ENCODE data around the gene NOP58.

DNA sequence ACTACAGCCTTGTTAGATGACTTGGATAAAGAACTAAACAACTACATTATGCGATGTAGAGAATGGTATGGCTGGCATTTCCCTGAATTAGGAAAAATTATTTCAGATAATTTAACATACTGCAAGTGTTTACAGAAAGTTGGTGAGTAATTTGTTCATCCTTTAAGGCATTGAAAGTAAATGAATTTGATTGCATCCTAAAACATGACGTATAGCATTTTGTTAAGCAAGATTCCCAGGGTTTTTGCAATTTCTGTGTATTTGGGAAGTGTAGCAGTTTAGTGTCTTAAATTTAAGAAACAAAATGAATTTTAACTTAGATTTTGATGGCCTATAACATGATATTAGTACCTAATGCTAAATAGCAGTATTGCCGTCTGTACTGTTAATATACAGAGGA lies 24.8 kb downstream of the NOP58 start:
- TF ChIP-seq ZNF565 (CRISPR knock-in tag; conservative IDR thresholded peaks at IDR 0.05; ENCODE audit: low read depth) (no peak), OSR1 (CRISPR knock-in tag; IDR thresholded peaks at IDR 0.05) (no peak), PPARA (CRISPR knock-in tag; IDR thresholded peaks at IDR 0.05; ENCODE audit: borderline replicate concordance) (no peak), POU6F1 (CRISPR knock-in tag; IDR thresholded peaks at IDR 0.05; ENCODE audit: borderline replicate concordance, low read depth) (no peak), CSDC2 (CRISPR knock-in tag; IDR thresholded peaks at IDR 0.05) (no peak), ESRRG (CRISPR knock-in tag; IDR thresholded peaks at IDR 0.05) (no peak), ZFP30 (CRISPR knock-in tag; IDR thresholded peaks at IDR 0.05) (no peak), TSHZ2 (CRISPR knock-in tag; IDR thresholded peaks at IDR 0.05) (no peak), RARB (CRISPR knock-in tag; IDR thresholded peaks at IDR 0.05) (no peak)
- TF ChIP-seq, protein P1, sequence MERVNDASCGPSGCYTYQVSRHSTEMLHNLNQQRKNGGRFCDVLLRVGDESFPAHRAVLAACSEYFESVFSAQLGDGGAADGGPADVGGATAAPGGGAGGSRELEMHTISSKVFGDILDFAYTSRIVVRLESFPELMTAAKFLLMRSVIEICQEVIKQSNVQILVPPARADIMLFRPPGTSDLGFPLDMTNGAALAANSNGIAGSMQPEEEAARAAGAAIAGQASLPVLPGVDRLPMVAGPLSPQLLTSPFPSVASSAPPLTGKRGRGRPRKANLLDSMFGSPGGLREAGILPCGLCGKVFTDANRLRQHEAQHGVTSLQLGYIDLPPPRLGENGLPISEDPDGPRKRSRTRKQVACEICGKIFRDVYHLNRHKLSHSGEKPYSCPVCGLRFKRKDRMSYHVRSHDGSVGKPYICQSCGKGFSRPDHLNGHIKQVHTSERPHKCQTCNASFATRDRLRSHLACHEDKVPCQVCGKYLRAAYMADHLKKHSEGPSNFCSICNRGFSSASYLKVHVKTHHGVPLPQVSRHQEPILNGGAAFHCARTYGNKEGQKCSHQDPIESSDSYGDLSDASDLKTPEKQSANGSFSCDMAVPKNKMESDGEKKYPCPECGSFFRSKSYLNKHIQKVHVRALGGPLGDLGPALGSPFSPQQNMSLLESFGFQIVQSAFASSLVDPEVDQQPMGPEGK (CRISPR knock-in tag; IDR thresholded peaks at IDR 0.05; ENCODE audit: borderline replicate concordance): no peak

Measured in SK-N-SH treated with all-trans-retinoic acid at 6 μM for 48 hours (cell line).